ENCODE results near the gene CNGA1. TPM values are rescaled to one million over a fixed set of nuclear protein-coding genes. Genes with fewer than 3 reads are reported as not detected.
A peak's percentile ranks its signal among the peaks of the same experiment; 100 is the strongest.

CNGA1 gene
- total RNA-seq, 2 donors from 2014 or later = 0.33 to 1.8 TPM

DNA sequence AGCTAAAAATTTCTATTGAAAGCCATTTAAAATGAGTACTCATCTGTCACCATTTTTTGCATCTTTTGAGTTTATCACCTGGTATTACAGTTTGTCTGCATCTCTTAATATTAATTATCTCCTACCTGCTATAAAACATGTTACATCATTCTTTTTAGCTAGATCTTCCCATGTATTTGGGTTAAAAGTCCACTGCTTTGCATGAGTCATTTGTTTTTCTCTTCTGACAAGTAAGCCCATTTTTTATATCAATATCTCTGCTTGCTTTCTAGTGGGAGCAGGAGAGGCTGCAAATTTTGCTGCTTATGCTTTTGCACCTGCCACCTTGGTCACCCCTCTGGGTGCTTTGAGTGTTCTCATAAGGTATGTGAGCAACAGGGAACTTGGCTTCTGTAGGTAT is 16.2 kb upstream of the CNGA1 start:
- intact Hi-C loops (cut with DNase I) = no loop called here

DNA sequence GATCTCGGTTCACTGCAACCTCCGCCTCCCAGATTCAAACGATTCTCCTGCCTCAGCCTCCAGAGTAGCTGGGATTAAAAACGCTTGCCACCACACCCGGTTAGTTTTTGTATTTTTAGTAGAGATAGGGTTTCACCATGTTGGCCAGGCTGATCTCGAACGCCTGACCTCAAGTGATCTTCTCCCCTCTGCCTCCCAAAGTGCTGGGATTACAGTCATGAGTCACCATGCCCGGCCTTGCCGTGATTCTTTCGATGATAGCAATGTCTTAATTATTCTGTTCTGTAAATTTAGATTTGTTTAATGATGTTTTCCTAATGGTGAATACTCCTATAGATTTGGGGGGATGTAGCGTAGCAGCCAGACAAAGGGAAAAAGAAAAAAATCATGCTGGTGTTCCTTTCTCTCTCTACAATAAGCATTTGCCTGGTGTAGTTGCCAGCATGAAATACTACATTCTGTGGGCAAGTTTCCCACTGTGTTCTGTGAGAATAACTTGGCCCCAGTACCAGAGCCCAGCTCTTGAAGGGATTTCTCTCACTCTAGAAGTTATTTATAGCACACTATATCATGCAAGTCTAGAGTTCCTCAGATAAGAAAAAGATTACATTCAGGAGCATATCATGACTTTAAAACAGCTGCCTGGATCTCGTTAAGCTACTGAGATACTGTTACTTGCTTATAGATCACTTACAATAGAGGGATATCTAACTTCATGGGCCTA is 15.5 kb upstream of the CNGA1 start:
- Histone ChIP-seq H3K9me3 (no peaks in the 10 kb centered on the region), H3K4me1 (peaks cover 23% of the 10 kb centered on the region), H3K27ac (peak overlapping the region in 3 of 4 donors; percentile 2 to 40 (median 36)), H3K4me3 (no peak overlapping the region), H3K36me3 (replicated peaks in 1 of 2; ENCODE audit: insufficient read depth in 1 of 2, low read depth in 2 of 2) (peaks cover 0 to 2% of the 10 kb centered on the region in 2 donors), H3K27me3 (no peaks in the 10 kb centered on the region)
- ATAC-seq = peak; percentile 81
- intact Hi-C loops (cut with DNase I) = no loop called here
- TF ChIP-seq, protein P1, sequence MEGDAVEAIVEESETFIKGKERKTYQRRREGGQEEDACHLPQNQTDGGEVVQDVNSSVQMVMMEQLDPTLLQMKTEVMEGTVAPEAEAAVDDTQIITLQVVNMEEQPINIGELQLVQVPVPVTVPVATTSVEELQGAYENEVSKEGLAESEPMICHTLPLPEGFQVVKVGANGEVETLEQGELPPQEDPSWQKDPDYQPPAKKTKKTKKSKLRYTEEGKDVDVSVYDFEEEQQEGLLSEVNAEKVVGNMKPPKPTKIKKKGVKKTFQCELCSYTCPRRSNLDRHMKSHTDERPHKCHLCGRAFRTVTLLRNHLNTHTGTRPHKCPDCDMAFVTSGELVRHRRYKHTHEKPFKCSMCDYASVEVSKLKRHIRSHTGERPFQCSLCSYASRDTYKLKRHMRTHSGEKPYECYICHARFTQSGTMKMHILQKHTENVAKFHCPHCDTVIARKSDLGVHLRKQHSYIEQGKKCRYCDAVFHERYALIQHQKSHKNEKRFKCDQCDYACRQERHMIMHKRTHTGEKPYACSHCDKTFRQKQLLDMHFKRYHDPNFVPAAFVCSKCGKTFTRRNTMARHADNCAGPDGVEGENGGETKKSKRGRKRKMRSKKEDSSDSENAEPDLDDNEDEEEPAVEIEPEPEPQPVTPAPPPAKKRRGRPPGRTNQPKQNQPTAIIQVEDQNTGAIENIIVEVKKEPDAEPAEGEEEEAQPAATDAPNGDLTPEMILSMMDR (IDR thresholded peaks at IDR 0.05) = no peak
- no peak for TF ChIP-seq POLR2A (IDR thresholded peaks at IDR 0.05)
- peak in 3 of 4 donors; percentile 13 to 61 (median 18) for DNase-seq
- 32 to 44% methylated on average over 12 of the region's 12 CpGs for WGBS, 2 donors

More for the DNA sequence above, 16.2 kb upstream of the CNGA1 start:
- peak; percentile 45 for ATAC-seq
- no peak for DNase-seq
- peak overlapping the region in 1 of 4 donors; percentile 40 for H3K27ac ChIP-seq
- no peaks in the 10 kb centered on the region for H3K27me3 ChIP-seq
- H3K9me3 ChIP-seq = no peaks in the 10 kb centered on the region
- H3K4me1 ChIP-seq = peaks cover 23% of the 10 kb centered on the region
- no peak for TF ChIP-seq POLR2A (IDR thresholded peaks at IDR 0.05)
- TF ChIP-seq, protein P1 (IDR thresholded peaks at IDR 0.05) = no peak
- no peak overlapping the region for H3K4me3 ChIP-seq
- no peaks in the 10 kb centered on the region for H3K36me3 ChIP-seq (replicated peaks in 1 of 2; ENCODE audit: insufficient read depth in 1 of 2, low read depth in 2 of 2)

DNA sequence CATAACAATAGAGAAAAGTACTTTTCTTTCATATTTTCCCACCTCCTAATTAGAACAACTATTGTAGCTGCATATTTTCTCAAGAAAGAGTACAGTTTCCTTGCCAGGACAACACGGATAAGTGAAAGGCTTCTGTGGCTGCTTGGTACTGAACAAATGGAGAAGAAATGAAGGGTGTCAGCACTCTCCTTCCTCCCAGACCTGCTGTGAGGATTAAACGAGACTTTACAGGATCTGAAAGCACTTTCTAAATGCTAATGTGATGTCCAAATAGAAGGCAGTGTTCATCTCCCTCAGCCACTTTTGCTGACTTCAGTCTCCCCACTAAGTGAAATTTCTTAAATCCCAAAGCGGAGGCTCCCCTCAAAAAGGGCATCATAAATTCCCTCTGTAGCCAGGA is 14.0 kb upstream of the CNGA1 start:
- no peak overlapping the region for H3K27ac ChIP-seq
- no peak for DNase-seq
- WGBS, 2 donors = 76 to 81% methylated on average over 3 of the region's 3 CpGs
- no peak for ATAC-seq
- H3K27me3 ChIP-seq = no peaks in the 10 kb centered on the region
- peaks cover 0 to 2% of the 10 kb centered on the region in 2 donors for H3K36me3 ChIP-seq (replicated peaks in 1 of 2; ENCODE audit: insufficient read depth in 1 of 2, low read depth in 2 of 2)
- peaks cover 23% of the 10 kb centered on the region for H3K4me1 ChIP-seq
- H3K9me3 ChIP-seq = no peaks in the 10 kb centered on the region
- TF ChIP-seq, protein P1 (IDR thresholded peaks at IDR 0.05) = no peak
- TF ChIP-seq POLR2A (IDR thresholded peaks at IDR 0.05) = no peak
- H3K4me3 ChIP-seq = no peak overlapping the region
- intact Hi-C loops (cut with DNase I) = no loop called here

DNA sequence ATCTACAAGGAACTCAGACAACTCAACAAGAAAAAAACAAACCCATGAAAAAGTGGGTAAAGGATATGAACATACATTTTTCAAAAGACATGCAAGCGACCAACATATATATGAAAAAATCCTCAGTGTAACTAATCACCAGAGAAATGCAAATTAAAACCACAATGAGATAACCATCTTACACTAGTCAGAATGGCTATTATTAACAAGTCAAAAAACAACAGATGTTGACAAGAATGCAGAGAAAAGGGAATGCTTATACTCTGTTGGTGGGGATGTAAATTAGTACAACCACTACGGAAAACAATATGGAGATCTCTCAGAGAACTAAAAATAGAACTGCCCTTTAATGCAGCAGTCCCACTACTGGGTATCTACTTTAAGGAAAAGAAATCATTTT is 12.2 kb upstream of the CNGA1 start:
- H3K4me3 ChIP-seq = no peak overlapping the region
- H3K9me3 ChIP-seq = no peaks in the 10 kb centered on the region
- H3K27ac ChIP-seq = no peak overlapping the region
- no peak for ATAC-seq
- H3K4me1 ChIP-seq = peaks cover 21% of the 10 kb centered on the region
- DNase-seq = no peak
- intact Hi-C loops (cut with DNase I) = no loop called here
- WGBS, 2 donors = 46 to 83% methylated on average over 2 of the region's 2 CpGs
- peaks cover 0 to 2% of the 10 kb centered on the region in 2 donors for H3K36me3 ChIP-seq (replicated peaks in 1 of 2; ENCODE audit: insufficient read depth in 1 of 2, low read depth in 2 of 2)
- H3K27me3 ChIP-seq = no peaks in the 10 kb centered on the region
- TF ChIP-seq, protein P1 (IDR thresholded peaks at IDR 0.05) = no peak
- no peak for TF ChIP-seq POLR2A (IDR thresholded peaks at IDR 0.05)

DNA sequence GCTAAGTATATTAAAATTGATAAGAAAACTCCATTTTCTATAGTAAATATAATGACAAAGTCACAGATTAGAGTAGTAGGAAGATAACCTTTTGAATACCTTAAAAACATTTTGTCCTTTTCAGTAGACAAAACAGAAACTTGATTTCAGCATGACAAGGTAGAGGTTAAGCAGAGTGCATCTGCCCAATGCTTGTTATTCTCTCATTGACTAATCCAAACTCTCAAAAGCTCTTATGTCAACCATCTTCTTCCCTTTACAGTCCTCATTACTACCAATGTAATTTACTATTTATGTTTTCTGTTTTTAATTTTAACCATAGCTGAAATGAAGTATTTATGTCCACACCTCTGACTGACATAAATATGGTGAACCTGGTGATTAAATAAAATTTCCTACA is 11.2 kb upstream of the CNGA1 start:
- TF ChIP-seq, protein P1 (IDR thresholded peaks at IDR 0.05) = no peak
- no peak for TF ChIP-seq POLR2A (IDR thresholded peaks at IDR 0.05)
- no peak for DNase-seq
- Histone ChIP-seq H3K27ac (no peak overlapping the region), H3K4me1 (peaks cover 11% of the 10 kb centered on the region), H3K4me3 (no peak overlapping the region), H3K9me3 (no peaks in the 10 kb centered on the region), H3K36me3 (replicated peaks in 1 of 2; ENCODE audit: insufficient read depth in 1 of 2, low read depth in 2 of 2) (peaks cover 0 to 2% of the 10 kb centered on the region in 2 donors), H3K27me3 (no peaks in the 10 kb centered on the region)
- no peak for ATAC-seq
- intact Hi-C loops (cut with DNase I) = no loop called here
